ENCODE data around the gene TSPAN32.

DNA sequence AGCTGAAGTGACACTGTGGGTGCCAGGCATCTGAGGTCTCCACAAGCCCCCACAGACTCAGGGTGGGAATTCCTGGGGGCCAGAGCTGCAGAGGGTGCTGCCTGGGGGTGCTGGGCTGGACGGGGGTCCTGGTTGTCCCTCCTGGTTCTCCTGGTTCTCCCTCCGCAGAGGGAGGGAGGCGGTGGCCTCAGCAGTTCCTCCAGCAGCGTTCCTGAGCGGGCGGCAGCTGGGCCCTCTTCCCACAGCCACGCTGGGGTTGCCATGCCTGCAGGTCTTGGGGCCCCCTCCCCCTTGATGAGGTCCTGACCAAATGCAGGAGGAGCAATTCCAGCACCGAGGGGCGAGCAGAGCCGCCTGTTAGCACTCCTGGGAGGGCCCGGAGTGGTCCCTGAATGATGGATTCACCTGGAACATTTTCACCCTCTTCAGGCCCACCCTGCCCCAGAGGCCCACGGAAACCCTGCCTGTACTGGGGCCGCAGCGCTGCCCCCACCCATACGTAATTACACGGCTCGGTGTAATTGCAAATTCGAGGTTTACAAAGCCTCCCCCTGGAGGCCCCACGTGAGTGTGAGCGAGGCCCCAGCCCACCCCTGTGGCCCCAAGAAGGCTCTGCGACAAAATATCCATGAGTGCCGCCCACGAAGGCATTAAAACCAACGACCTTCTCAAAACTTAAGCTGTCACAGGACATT lies 730 bp upstream of the TSPAN32 start:
- TF ChIP-seq, protein P1, sequence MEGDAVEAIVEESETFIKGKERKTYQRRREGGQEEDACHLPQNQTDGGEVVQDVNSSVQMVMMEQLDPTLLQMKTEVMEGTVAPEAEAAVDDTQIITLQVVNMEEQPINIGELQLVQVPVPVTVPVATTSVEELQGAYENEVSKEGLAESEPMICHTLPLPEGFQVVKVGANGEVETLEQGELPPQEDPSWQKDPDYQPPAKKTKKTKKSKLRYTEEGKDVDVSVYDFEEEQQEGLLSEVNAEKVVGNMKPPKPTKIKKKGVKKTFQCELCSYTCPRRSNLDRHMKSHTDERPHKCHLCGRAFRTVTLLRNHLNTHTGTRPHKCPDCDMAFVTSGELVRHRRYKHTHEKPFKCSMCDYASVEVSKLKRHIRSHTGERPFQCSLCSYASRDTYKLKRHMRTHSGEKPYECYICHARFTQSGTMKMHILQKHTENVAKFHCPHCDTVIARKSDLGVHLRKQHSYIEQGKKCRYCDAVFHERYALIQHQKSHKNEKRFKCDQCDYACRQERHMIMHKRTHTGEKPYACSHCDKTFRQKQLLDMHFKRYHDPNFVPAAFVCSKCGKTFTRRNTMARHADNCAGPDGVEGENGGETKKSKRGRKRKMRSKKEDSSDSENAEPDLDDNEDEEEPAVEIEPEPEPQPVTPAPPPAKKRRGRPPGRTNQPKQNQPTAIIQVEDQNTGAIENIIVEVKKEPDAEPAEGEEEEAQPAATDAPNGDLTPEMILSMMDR (IDR thresholded peaks at IDR 0.05; ENCODE audit: insufficient read depth, low read length), result no peak
- TF ChIP-seq POLR2AphosphoS5 (IDR thresholded peaks at IDR 0.05; ENCODE audit: low read depth) (peak; percentile 61; the same call in 1 of the 2 replicates), SPI1 (IDR thresholded peaks at IDR 0.05; ENCODE audit: borderline replicate concordance, low read depth) (peak; percentile 17; the same call in 1 of the 2 replicates)
- TF ChIP-seq, protein P2, sequence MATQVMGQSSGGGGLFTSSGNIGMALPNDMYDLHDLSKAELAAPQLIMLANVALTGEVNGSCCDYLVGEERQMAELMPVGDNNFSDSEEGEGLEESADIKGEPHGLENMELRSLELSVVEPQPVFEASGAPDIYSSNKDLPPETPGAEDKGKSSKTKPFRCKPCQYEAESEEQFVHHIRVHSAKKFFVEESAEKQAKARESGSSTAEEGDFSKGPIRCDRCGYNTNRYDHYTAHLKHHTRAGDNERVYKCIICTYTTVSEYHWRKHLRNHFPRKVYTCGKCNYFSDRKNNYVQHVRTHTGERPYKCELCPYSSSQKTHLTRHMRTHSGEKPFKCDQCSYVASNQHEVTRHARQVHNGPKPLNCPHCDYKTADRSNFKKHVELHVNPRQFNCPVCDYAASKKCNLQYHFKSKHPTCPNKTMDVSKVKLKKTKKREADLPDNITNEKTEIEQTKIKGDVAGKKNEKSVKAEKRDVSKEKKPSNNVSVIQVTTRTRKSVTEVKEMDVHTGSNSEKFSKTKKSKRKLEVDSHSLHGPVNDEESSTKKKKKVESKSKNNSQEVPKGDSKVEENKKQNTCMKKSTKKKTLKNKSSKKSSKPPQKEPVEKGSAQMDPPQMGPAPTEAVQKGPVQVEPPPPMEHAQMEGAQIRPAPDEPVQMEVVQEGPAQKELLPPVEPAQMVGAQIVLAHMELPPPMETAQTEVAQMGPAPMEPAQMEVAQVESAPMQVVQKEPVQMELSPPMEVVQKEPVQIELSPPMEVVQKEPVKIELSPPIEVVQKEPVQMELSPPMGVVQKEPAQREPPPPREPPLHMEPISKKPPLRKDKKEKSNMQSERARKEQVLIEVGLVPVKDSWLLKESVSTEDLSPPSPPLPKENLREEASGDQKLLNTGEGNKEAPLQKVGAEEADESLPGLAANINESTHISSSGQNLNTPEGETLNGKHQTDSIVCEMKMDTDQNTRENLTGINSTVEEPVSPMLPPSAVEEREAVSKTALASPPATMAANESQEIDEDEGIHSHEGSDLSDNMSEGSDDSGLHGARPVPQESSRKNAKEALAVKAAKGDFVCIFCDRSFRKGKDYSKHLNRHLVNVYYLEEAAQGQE (IDR thresholded peaks at IDR 0.05; ENCODE audit: insufficient replicate concordance, low read depth), result peak; percentile 19
